Activated CD4-positive, alpha-beta T cell treated with anti-CD3 and anti-CD28 coated beads for 36 hours (primary cell): ENCODE results near the gene ALPK1. TPM values are rescaled to one million over a fixed set of nuclear protein-coding genes. Genes with fewer than 3 reads are reported as not detected.
"Not testable (repeated sequence)": the region's sequence is repeated elsewhere in the genome, so short reads cannot be mapped to it uniquely, and the experiment has no call there.

Experiments used
- ATAC-seq: fragments of 200-7000 bp; cut with Tn5 transposase; one replicate; pipeline ENCODE4 v1.10.0; 2021; ENCODE audit warnings: mild to moderate bottlenecking, moderate library complexity
- CTCF ChIA-PET: fragments of 350-600 bp; sonication (Branson Sonifier 250); formaldehyde crosslinking; loops from one replicate; lab custom pipeline; 2021; ENCODE audit warnings: antibody characterized with exemption; lab: Charles Lee
- POLR2A ChIA-PET: fragments of 350-600 bp; sonication (Branson Sonifier 250); formaldehyde crosslinking; loops from one replicate; lab custom pipeline; 2021; ENCODE audit warnings: antibody characterized with exemption, inconsistent platforms; lab: Charles Lee
- DNase-seq: peaks from one replicate; pipeline ENCODE4 v3.0.0-alpha.2; 2020
- H3K27ac Mint-ChIP-seq: one replicate; pipeline ENCODE4 v1.8.0; 2021; ENCODE audit warnings: mixed read lengths
- H3K27me3 Mint-ChIP-seq: one replicate; pipeline ENCODE4 v1.8.0; 2021; ENCODE audit warnings: mixed read lengths
- H3K36me3 Mint-ChIP-seq: one replicate; pipeline ENCODE4 v1.8.0; 2021; ENCODE audit warnings: low read depth, mixed read lengths
- H3K4me1 Mint-ChIP-seq: one replicate; pipeline ENCODE4 v1.8.0; 2021; ENCODE audit warnings: mixed read lengths
- H3K4me3 Mint-ChIP-seq: one replicate; pipeline ENCODE4 v1.8.0; 2021; ENCODE audit warnings: mild to moderate bottlenecking, moderate library complexity, mixed read lengths
- H3K9me3 Mint-ChIP-seq: one replicate; pipeline ENCODE4 v1.8.0; 2021; ENCODE audit warnings: low read depth, mixed read lengths
- intact Hi-C, 2 experiments: fragments of 100-400 bp; cut with DNase I in 1 of 2; cut with micrococcal nuclease in 1 of 2; formaldehyde crosslinking; loops; one replicate each; pipeline versions ENCODE4 v1.14.2 to v1.15.1; 2022 to 2024; cut with DNase I, micrococcal nuclease
- total RNA-seq, 2 experiments: library from RNA; stranded (reverse); gene quantifications; one replicate each; pipeline ENCODE4 v1.2.3, GENCODE V29; 2021

The ALPK1 gene
- total RNA-seq, 2 experiments from 2014 or later, result 23.2 to 24.3 TPM

DNA sequence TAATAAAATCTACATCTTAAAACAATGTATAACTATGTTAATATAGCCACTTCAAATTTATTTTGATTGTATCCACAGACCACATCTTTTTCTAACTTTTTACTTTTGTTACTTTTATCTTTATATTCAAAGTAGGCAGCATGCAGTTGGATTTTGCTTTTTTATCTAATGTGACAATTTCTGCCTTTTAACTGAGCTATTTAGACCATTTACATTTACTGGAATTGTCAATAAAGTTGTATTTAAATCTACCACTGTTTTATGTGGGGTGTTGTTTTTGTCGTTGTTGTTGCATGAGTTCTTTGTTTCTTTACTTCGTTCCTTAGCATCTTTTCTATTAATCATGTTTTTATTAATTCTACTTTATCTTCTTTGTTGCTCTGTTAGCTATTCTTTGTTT lies 176.8 kb downstream of the ALPK1 start:
- H3K4me3 Mint-ChIP-seq, result no peak overlapping the region
- CTCF ChIA-PET, result no interaction called here
- intact Hi-C loops, result no loop called here
- POLR2A ChIA-PET, result no interaction called here
- no peak for DNase-seq
- H3K27me3 Mint-ChIP-seq, result peaks cover 7% of the 10 kb centered on the region
- H3K27ac Mint-ChIP-seq, result no peak overlapping the region
- no peaks in the 10 kb centered on the region for H3K9me3 Mint-ChIP-seq
- no peak for ATAC-seq
- H3K4me1 Mint-ChIP-seq, result no peaks in the 10 kb centered on the region
- H3K36me3 Mint-ChIP-seq, result no peaks in the 10 kb centered on the region

DNA sequence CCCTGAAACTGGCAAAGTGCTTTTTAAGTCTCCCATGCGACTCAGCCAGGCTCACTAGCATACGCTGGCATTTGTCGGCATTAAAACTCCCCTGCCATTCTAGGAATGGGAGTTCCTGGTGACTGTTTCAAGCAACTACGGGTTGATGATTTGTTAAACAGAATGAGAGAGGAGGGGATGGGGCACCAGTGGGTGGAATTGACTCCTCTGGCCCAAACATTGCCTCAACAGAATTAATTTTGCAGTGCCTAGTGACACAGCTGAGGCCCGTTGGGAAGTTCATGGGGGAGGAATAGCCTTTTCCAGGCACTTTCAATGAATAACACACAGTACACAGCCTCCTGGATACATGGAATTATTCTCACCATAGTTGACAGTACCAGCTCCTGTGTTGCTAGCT lies 188.8 kb downstream of the ALPK1 start:
- Mint-ChIP-seq H3K4me1 (no peaks in the 10 kb centered on the region), H3K27ac (no peak overlapping the region), H3K36me3 (peaks cover 2% of the 10 kb centered on the region), H3K9me3 (peaks cover 12% of the 10 kb centered on the region), H3K27me3 (peaks cover 17% of the 10 kb centered on the region), H3K4me3 (no peak overlapping the region)
- ChIA-PET POLR2A (no interaction called here), CTCF (interaction anchor here (0.6 kb wide), 1 partner anchor 228 kb away, joined by 3 read pairs; no protein-coding TSS in a partner anchor)
- DNase-seq, result no peak
- intact Hi-C loops, result no loop called here
- no peak for ATAC-seq

DNA sequence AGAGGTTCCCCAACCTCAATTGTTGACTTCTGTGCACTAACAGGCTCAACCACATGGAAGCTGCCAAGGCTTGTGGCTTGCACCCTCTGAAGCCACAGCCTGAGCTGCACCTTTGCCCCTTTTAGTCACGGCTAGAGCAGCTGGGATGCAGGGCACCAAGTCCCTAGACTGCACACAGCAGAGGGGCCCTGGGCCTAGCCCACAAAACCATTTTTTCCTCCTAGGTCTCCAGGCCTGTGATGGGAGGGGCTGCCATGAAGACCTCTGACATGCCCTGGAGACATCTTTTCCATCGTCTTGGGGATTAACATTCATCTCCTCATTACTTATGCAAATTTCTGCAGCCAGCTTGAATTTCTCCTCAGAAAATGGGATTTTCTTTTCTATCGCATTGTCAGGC lies 193.6 kb downstream of the ALPK1 start:
- intact Hi-C loops, POLR2A ChIA-PET, H3K36me3 Mint-ChIP-seq, ATAC-seq, DNase-seq, H3K27ac Mint-ChIP-seq, H3K4me1 Mint-ChIP-seq, H3K4me3 Mint-ChIP-seq, CTCF ChIA-PET: not testable (repeated sequence)
- Mint-ChIP-seq H3K27me3 (peaks cover 18% of the 10 kb centered on the region), H3K9me3 (peaks cover 17% of the 10 kb centered on the region)

Other genes starting within 250 kb of the ALPK1 start
- 1 to 10 TPM; 3.2 to 3.5 TPM for gene FAM241A, start 151.9 kb upstream of the ALPK1 start, total RNA-seq
- gene AP1AR, start 65.6 kb upstream of the ALPK1 start, total RNA-seq, result 10 to 100 TPM; 15.8 to 16.5 TPM
- 10 to 100 TPM; 41.7 to 54.3 TPM for gene TIFA, start 11.5 kb upstream of the ALPK1 start, total RNA-seq
- gene NEUROG2, start 218.8 kb downstream of the ALPK1 start, total RNA-seq, result under 1 TPM in 1 of 2 experiments, not detected in 1; 0.11 TPM